ENCODE results near the gene SYNPR.
A peak's percentile ranks its signal among the peaks of the same experiment; 100 is the strongest.

The SYNPR gene

GRCh38 chr3:63656786-63657185, 378.7 kb downstream of the SYNPR start:
- no peak overlapping the region for H3K4me3 ChIP-seq (ENCODE audit: low read depth, low read length)
- DNase-seq (ENCODE audit: low read depth), result no peak
- TF ChIP-seq POLR2A (IDR thresholded peaks at IDR 0.05; ENCODE audit: extremely low read depth, insufficient read length) (no peak), MAX (IDR thresholded peaks at IDR 0.05; ENCODE audit: low read depth, low read length) (no peak), MYC (IDR thresholded peaks at IDR 0.05; ENCODE audit: low read depth, low read length) (no peak), CTCF (IDR thresholded peaks at IDR 0.05; ENCODE audit: low read depth, low read length) (no peak)

GRCh38 chr3:63661242-63661641, 383.1 kb downstream of the SYNPR start:
- no peak overlapping the region for H3K4me3 ChIP-seq (ENCODE audit: low read depth, low read length)
- peak; percentile 24 for DNase-seq (ENCODE audit: low read depth)
- TF ChIP-seq MYC (IDR thresholded peaks at IDR 0.05; ENCODE audit: low read depth, low read length) (no peak), CTCF (IDR thresholded peaks at IDR 0.05; ENCODE audit: low read depth, low read length) (peak; percentile 7), MAX (IDR thresholded peaks at IDR 0.05; ENCODE audit: low read depth, low read length) (no peak)

- TF ChIP-seq MAX (IDR thresholded peaks at IDR 0.05; ENCODE audit: low read depth, low read length) (no peak), POLR2A (IDR thresholded peaks at IDR 0.05; ENCODE audit: extremely low read depth, insufficient read length) (no peak)
- H3K4me3 ChIP-seq (ENCODE audit: low read depth, low read length), result no peak overlapping the region
- no peak for DNase-seq (ENCODE audit: low read depth)
Observed at GRCh38 chr3:63662011-63662410, 383.9 kb downstream of the SYNPR start.

- H3K4me3 ChIP-seq (ENCODE audit: low read depth, low read length), result no peak overlapping the region
- TF ChIP-seq MAX (IDR thresholded peaks at IDR 0.05; ENCODE audit: low read depth, low read length) (no peak), MYC (IDR thresholded peaks at IDR 0.05; ENCODE audit: low read depth, low read length) (no peak), CTCF (IDR thresholded peaks at IDR 0.05; ENCODE audit: low read depth, low read length) (no peak), POLR2A (IDR thresholded peaks at IDR 0.05; ENCODE audit: extremely low read depth, insufficient read length) (no peak)
- DNase-seq (ENCODE audit: low read depth), result no peak
Observed at GRCh38 chr3:63662500-63662899, 384.4 kb downstream of the SYNPR start.

Measured in NB4 (cell line).